Panc1 (cell line): Measurements from ENCODE around the gene DNMT3A. TPM values are rescaled to one million over a fixed set of nuclear protein-coding genes. Genes with fewer than 3 reads are reported as not detected.
A peak's percentile ranks its signal among the peaks of the same experiment; 100 is the strongest.

Experiments
- ATAC-seq: fragments of 200-7000 bp; cut with Tn5 transposase; 2 replicates; pipeline ENCODE4 v1.9.1; 2020; ENCODE audit warnings: mild to moderate bottlenecking, moderate library complexity
- BruUV-seq: library from RNA; stranded (reverse); fragments of 400-500 nt; replicated peaks from 2 replicates; lab custom pipeline; 2021; lab: Mats Ljungman, UMichigan
- CTCF ChIA-PET: fragments of 300-600 bp; sonication (Branson Sonifier 250); formaldehyde crosslinking; loops from one replicate; lab custom pipeline; 2022; ENCODE audit warnings: antibody characterized with exemption; lab: Charles Lee
- POLR2A ChIA-PET: fragments of 300-600 bp; sonication (Branson Sonifier 250); formaldehyde crosslinking; loops from one replicate; lab custom pipeline; 2022; ENCODE audit warnings: antibody characterized with exemption; lab: Charles Lee
- DNase-seq: peaks from one replicate; pipeline ENCODE4 v3.0.0-alpha.2; 2010; ENCODE audit warnings: low read depth, low spot score
- H3K27ac ChIP-seq: 2 replicates; pipeline ENCODE4 v1.5.1; 2011; ENCODE audit warnings: mild to moderate bottlenecking, low read length, inconsistent platforms
- H3K27me3 ChIP-seq: fragments of 200-500 bp; sonication (Bioruptor generic); 2 replicates; pipeline ENCODE4 v1.6.0; 2014; ENCODE audit warnings: low read length, inconsistent platforms; ENCODE audit not compliant: control insufficient read depth, insufficient read depth
- H3K36me3 ChIP-seq: fragments of 200-500 bp; sonication (Bioruptor generic); 2 replicates; pipeline ENCODE4 v1.5.1; 2014; ENCODE audit warnings: inconsistent platforms, mild to moderate bottlenecking, low read length, moderate library complexity; ENCODE audit not compliant: control insufficient read depth, insufficient read depth
- H3K4me1 ChIP-seq: 2 replicates; pipeline ENCODE4 v1.5.1; 2011; ENCODE audit warnings: inconsistent platforms, mild to moderate bottlenecking, low read length, moderate library complexity; ENCODE audit not compliant: control insufficient read depth, insufficient read depth
- H3K4me3 ChIP-seq, 2 experiments: 2 replicates each; pipeline ENCODE4 v1.5.1; 2011 to 2012; ENCODE audit warnings: low read depth in 2 of 2, low read length in 2 of 2, mild to moderate bottlenecking in 2 of 2, inconsistent platforms in 1 of 2, moderate library complexity in 1 of 2
- H3K9me3 ChIP-seq: fragments of 200-500 bp; sonication (Bioruptor generic); 2 replicates; pipeline ENCODE4 v1.5.1; 2014; ENCODE audit warnings: low read depth, mild to moderate bottlenecking, inconsistent platforms, low read length, moderate library complexity; ENCODE audit not compliant: control insufficient read depth, insufficient read depth
- POLR2AphosphoS5 ChIP-seq: IDR thresholded peaks from 2 replicates; pipeline ENCODE4 v1.6.1; 2012; ENCODE audit warnings: mild to moderate bottlenecking, low read depth, low read length, moderate library complexity
- SIN3A ChIP-seq: IDR thresholded peaks from 2 replicates; pipeline ENCODE4 v1.6.1; 2012; ENCODE audit warnings: low read depth, mild to moderate bottlenecking, low read length, moderate library complexity, borderline replicate concordance; ENCODE audit not compliant: insufficient read depth
- TCF7L2 ChIP-seq: IDR thresholded peaks from 2 replicates; pipeline ENCODE4 v1.6.1; 2011; ENCODE audit warnings: mild to moderate bottlenecking, low read depth, low read length, inconsistent platforms
- in situ Hi-C: cut with HindIII; loops from 2 replicates; pipeline ENCODE4 v1.10.0; 2016; ENCODE audit warnings: low sequenced_read_pairs, low pct_unique_long_range_greater_than_20kb
- intact Hi-C: fragments of 100-400 bp; cut with micrococcal nuclease; formaldehyde crosslinking; loops from one replicate; pipeline ENCODE4 v1.10.0; 2022; ENCODE audit not compliant: unreplicated experiment
- total RNA-seq: library from RNA; stranded (reverse); gene quantifications from one replicate; pipeline ENCODE4 v1.2.1, GENCODE V29; 2021; ENCODE audit not compliant: unreplicated experiment
- TF ChIP-seq, protein P1 (sequence below), 2 experiments: IDR thresholded peaks; 2 replicates each; pipeline ENCODE4 v1.6.1; 2011 to 2012; ENCODE audit warnings: low read depth in 2 of 2, control low read depth in 1 of 2, low read length in 1 of 2, mild to moderate bottlenecking in 1 of 2, moderate library complexity in 1 of 2; ENCODE audit not compliant: insufficient read depth in 1 of 2
- TF ChIP-seq, protein P2 (sequence below): fragments of 450-650 bp; IDR thresholded peaks from 2 replicates; pipeline ENCODE4 v1.5.1; 2017; ENCODE audit warnings: mild to moderate bottlenecking

The DNMT3A gene
- total RNA-seq, 1 experiment from 2014 or later, result 29.3 TPM

DNA sequence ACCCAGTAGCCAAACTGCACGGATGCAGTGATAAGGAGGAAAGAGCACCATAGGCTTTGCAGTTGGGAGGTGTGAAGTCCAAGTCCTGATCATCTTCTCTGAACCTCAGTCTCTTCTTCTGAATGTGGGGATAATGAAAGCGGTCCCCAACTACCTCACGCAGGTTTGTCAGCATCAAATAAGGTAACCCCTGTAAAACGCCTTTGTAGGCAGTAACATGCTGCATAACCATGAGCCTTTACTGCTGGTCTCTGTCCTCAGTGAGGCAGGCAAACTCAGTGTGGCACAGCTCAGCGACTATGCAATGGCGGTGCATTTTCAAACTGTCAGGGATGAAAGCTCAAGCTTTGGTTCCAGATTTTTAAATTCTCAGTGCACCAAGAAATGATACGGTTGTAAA lies 46.1 kb downstream of the DNMT3A start:
- POLR2A ChIA-PET, result no interaction called here
- Histone ChIP-seq H3K36me3 (no peaks in the 10 kb centered on the region), H3K4me3 (no peak overlapping the region), H3K4me1 (peaks cover 5% of the 10 kb centered on the region; the same call in 1 of the 2 replicates), H3K27me3 (no peaks in the 10 kb centered on the region), H3K9me3 (no peaks in the 10 kb centered on the region), H3K27ac (no peak overlapping the region)
- no TSS peak for BruUV-seq
- intact Hi-C loops, result no loop called here
- TF ChIP-seq TCF7L2 (no peak), SIN3A (no peak), POLR2AphosphoS5 (no peak)
- TF ChIP-seq, protein P1, sequence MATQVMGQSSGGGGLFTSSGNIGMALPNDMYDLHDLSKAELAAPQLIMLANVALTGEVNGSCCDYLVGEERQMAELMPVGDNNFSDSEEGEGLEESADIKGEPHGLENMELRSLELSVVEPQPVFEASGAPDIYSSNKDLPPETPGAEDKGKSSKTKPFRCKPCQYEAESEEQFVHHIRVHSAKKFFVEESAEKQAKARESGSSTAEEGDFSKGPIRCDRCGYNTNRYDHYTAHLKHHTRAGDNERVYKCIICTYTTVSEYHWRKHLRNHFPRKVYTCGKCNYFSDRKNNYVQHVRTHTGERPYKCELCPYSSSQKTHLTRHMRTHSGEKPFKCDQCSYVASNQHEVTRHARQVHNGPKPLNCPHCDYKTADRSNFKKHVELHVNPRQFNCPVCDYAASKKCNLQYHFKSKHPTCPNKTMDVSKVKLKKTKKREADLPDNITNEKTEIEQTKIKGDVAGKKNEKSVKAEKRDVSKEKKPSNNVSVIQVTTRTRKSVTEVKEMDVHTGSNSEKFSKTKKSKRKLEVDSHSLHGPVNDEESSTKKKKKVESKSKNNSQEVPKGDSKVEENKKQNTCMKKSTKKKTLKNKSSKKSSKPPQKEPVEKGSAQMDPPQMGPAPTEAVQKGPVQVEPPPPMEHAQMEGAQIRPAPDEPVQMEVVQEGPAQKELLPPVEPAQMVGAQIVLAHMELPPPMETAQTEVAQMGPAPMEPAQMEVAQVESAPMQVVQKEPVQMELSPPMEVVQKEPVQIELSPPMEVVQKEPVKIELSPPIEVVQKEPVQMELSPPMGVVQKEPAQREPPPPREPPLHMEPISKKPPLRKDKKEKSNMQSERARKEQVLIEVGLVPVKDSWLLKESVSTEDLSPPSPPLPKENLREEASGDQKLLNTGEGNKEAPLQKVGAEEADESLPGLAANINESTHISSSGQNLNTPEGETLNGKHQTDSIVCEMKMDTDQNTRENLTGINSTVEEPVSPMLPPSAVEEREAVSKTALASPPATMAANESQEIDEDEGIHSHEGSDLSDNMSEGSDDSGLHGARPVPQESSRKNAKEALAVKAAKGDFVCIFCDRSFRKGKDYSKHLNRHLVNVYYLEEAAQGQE (IDR thresholded peaks at IDR 0.05; ENCODE audit: insufficient read depth in 1 of 2, low read depth in 2 of 2, low read length in 1 of 2), result no peak
- no peak for DNase-seq
- no peak for ATAC-seq
- CTCF ChIA-PET, result interaction anchor here (0.6 kb wide), 1 partner anchor 66 kb away, joined by 19 read pairs; no protein-coding TSS in a partner anchor
- in situ Hi-C loops, result no loop called here

DNA sequence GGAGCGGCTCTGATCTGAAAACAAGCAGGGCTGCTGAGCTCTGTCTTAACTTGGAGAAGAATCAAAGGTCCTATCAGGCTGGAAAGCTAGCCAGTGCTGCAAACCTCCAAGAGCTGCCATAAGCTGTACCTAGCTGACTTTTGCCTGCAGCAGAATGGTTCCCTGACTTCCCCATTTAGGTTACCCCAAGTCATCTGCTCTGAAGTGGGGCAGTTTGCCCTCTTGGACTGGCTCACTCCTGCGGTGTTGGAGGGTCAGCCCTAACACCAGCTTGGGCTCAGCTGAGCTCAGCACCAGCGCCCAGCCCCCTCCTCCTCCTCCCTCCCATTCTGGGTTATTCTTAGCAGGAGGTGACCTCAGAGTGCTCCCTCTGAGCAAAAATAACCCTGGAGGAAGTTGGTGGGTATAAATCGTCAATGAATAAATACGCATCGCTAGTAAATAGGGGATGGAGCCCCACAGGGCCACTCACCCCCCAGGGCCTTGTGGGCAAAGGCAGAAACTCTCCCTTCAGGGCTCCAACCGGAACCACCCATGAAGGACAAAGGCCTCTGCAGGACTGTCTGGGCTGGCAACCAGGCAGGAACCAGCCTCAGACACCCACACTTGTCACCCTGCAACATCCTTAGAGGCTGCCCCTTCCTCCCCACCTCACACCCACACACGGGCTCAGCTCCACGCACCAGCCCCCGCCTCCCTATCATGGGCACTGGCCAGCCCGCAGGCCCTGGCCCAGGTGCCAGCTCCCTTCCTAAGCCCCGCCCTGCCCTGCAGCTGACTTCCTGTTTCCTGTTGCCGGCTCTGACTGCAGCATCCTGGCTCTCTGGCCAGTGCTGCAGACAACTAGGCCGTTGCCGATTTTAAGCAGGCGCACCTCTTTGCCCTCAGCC lies 46.9 kb downstream of the DNMT3A start:
- BruUV-seq, result no TSS peak
- TF ChIP-seq TCF7L2, result no peak
- TF ChIP-seq POLR2AphosphoS5, result no peak
- Histone ChIP-seq H3K36me3 (no peaks in the 10 kb centered on the region), H3K9me3 (no peaks in the 10 kb centered on the region), H3K27ac (no peak overlapping the region), H3K4me3 (no peak overlapping the region), H3K27me3 (no peaks in the 10 kb centered on the region), H3K4me1 (peaks cover 5% of the 10 kb centered on the region; the same call in 1 of the 2 replicates)
- DNase-seq, result no peak
- CTCF ChIA-PET, result interaction anchor here (0.6 kb wide), 1 partner anchor 67 kb away, joined by 19 read pairs; no protein-coding TSS in a partner anchor
- intact Hi-C loops (no loop called here), in situ Hi-C loops (no loop called here)
- POLR2A ChIA-PET, result no interaction called here
- ATAC-seq, result peak; percentile 66

DNA sequence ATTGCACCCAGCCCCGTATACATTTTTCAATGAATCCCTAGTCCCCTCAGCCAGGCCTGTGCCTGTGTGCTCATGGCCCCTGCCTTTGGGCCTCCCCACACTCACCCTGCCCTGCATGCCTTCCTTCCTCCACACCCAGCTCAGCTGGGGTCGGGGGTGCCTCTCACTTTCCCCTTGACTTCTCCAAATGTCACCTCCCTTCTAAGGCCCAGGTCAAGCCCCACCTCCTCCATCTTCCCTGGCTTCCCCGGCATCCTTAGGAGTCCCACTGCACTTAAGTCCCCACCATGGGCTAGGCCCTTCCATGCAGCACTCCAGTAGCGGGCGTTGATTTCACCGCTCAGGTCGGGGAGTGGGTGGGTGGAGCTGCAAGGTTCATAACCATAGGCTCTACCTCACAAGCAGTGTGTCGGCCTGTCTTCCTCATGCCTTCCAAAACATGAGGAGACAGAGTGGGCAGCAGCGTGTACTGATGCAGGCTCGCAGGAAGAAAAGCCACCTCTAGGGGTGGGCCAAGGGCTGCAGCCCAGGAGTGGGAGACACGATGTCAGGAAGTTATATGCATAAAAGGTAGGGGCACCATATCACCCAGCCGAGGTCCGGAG lies 47.7 kb downstream of the DNMT3A start:
- no TSS peak for BruUV-seq
- Histone ChIP-seq H3K36me3 (no peaks in the 10 kb centered on the region), H3K4me3 (no peak overlapping the region), H3K9me3 (no peaks in the 10 kb centered on the region), H3K27ac (no peak overlapping the region), H3K4me1 (peaks cover 5% of the 10 kb centered on the region; the same call in 1 of the 2 replicates), H3K27me3 (no peaks in the 10 kb centered on the region)
- DNase-seq (no peak), ATAC-seq (no peak)
- in situ Hi-C loops, result no loop called here
- ChIA-PET CTCF (no interaction called here), POLR2A (no interaction called here)
- no peak for TF ChIP-seq SIN3A
- TF ChIP-seq POLR2AphosphoS5, result no peak
- TF ChIP-seq, protein P1 (IDR thresholded peaks at IDR 0.05; ENCODE audit: insufficient read depth in 1 of 2, low read depth in 2 of 2, low read length in 1 of 2), result no peak
- TF ChIP-seq TCF7L2, result no peak
- TF ChIP-seq, protein P2, sequence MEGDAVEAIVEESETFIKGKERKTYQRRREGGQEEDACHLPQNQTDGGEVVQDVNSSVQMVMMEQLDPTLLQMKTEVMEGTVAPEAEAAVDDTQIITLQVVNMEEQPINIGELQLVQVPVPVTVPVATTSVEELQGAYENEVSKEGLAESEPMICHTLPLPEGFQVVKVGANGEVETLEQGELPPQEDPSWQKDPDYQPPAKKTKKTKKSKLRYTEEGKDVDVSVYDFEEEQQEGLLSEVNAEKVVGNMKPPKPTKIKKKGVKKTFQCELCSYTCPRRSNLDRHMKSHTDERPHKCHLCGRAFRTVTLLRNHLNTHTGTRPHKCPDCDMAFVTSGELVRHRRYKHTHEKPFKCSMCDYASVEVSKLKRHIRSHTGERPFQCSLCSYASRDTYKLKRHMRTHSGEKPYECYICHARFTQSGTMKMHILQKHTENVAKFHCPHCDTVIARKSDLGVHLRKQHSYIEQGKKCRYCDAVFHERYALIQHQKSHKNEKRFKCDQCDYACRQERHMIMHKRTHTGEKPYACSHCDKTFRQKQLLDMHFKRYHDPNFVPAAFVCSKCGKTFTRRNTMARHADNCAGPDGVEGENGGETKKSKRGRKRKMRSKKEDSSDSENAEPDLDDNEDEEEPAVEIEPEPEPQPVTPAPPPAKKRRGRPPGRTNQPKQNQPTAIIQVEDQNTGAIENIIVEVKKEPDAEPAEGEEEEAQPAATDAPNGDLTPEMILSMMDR, result no peak
- intact Hi-C loops, result no loop called here
